Right hindlimb (tissue), 1 donor: ENCODE data around the gene TULP1.
A peak's percentile ranks its signal among the peaks of the same experiment; 100 is the strongest.

Source experiments
- DNase-seq: peaks from one replicate; pipeline ENCODE4 v3.0.0-alpha.2; 2018

The TULP1 gene

GRCh38 chr6:35481226-35481625 lies 31.5 kb downstream of the TULP1 start:
- no peak for DNase-seq

GRCh38 chr6:35480176-35480575 lies 32.5 kb downstream of the TULP1 start:
- DNase-seq: no peak

- no peak for DNase-seq
These were observed 34.4 kb downstream of the TULP1 start for GRCh38 chr6:35478259-35478658.

- no peak for DNase-seq
These were observed 35.0 kb downstream of the TULP1 start for GRCh38 chr6:35477551-35478179.

DNA sequence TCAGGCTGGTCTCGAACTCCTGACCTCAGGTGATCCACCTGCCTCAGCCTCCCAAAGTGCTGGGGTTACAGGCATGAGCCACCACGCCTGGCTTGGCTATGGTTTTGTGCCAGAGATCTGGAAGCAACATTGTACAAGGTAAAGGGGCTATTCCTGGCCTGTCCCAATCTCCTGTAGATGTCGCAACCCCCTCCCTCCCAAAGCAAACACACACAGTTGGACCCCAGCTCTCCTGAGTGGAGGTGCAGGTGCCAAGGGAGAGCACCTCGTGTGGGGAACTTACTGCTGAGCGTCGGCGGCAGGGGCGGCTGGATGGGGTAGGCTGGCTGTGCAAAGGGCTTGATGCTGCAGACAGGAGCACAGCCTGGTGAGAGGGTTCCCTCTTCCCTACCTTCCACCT lies 35.7 kb downstream of the TULP1 start:
- no peak for DNase-seq

DNA sequence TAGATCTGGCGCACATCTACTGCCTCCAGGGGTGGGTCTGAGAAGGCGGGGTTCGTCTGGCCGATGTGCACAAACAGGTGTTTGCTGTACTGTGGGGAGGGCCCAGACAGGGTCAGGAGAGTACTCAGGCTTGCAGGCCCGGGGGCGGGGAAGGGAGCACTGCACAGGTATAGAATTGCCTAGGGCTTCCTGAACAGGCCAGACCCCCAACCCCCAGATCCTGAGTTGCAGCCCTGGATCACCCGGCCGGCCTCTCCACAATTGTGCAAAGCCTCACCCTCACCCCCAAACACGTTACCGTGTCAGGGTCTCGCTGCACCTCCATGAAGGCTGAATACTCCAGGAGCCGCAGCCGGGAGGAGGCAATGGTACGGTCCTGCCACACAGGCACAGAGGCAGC lies 36.7 kb downstream of the TULP1 start:
- DNase-seq: no peak

DNA sequence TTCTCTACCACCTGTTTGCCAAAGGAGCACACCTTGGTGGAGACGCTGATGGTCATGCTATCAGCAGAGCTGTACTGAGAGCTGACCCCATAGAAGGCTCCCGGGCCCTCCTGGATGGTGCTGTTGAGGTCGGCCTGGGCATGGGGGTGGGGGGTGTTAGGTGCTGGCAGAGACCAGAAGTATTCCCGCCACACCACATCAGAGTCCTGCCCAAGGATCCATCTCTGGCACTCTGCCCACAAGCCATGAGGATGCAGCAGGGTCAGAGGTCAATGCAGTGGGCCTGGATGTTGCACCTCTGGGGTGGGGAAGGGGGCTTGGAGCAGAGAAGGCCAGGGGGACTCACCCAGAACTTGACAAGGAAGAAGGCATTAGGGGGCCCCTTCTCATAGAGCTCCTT lies 37.1 kb downstream of the TULP1 start:
- no peak for DNase-seq

GRCh38 chr6:35474942-35475570 lies 37.6 kb downstream of the TULP1 start:
- DNase-seq: no peak

DNA sequence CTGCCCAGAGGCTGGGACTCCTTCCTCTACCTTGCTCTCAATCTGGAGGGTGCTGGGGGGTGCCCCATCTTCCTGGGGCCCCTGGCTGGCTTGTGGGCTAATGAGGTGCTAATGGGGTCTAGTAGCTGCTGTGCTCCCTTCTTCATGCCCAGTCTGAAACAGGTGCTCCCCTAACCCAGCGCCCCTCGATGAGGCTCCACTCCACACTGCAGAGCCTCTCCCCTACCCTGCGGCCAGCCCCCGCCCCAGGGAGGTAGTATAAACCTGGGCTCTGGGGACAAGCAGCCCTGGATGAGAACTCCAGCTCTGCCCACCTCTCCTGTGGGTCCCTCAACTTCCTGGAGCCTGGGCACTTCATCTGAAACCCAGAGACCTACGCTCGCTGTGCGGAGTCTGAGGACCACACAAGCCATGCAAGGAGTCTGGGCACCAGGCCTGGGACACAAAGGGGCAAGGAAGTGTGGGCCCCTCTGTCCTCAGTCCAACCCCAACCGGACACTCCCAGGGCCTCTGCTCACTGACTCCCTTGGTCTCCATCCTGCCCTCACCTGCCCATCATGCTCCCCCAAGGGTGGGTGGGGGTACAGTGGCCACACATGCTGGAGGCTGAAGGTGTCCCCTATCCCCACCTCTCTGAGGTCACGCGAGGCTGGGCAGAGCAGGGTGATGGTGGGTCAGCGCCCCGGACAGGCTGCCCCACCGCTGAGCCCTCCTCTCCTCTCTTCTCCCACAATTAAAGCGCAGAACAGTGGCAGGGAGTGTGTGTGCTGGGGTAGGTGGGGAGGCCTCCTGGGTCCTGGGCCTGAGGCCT lies 38.4 kb downstream of the TULP1 start:
- no peak for DNase-seq

- no peak for DNase-seq
These were observed 38.9 kb downstream of the TULP1 start for GRCh38 chr6:35473850-35474130.

DNA sequence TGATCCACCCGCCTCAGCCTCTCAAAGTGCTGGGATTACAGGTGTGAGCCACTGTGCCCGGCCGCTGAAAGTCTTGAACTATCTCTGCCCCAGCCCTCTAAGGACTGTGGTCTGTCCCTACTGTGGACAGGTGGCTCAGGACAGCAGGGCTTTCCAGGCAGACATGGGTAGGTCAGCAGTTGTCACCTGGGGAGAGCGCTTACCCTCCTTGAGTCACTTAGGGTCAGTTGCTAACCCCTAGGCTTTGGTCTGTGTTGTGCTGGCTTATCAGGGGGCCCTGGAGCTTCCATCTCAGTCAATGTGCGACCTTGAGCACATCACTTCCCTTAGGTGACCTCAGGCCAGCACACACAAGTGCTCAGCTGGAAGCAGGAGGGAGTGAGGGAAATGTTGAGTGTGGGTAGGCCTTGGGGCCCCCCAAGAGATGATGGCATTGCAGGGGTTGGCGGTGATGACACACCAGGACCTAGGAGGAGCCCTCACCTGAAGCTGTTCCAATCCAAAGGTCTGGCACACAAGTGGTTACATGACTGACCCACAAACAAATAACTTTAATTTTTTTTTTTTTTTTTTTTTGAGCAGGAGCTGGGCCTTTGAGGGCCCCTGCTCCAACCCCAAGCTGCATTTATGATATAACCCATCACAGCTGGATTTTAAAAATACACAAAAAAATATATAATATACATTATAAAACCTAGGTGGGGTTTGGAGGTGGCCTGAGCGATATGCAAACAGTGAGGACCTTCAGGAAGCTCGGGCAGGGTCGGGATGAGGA lies 39.4 kb downstream of the TULP1 start:
- DNase-seq: no peak

DNA sequence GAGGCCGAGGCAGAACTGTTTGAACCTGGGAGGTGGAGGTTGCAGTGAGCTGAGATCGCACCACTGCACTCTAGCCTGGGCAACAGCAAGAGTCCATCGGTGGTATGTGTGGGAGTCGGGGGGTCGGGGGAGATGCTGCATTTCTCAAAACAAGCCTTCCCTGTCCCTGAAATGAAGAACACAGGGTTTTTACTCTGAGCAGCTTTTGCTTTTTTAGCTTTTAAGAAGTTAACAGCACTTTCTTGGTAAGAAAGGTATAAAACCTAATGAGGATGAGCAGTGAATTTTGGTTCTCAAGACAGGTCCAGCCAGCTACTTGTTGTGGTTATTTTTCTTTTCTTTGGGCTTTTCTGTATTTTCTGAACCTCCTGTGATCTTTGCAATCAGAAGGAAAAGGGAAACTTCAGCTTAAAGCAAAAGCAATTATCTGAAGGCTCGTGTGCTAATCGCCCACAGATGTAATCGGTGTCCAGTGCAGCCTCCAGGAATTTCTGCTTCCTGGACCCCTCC lies 40.8 kb downstream of the TULP1 start:
- DNase-seq: no peak

DNA sequence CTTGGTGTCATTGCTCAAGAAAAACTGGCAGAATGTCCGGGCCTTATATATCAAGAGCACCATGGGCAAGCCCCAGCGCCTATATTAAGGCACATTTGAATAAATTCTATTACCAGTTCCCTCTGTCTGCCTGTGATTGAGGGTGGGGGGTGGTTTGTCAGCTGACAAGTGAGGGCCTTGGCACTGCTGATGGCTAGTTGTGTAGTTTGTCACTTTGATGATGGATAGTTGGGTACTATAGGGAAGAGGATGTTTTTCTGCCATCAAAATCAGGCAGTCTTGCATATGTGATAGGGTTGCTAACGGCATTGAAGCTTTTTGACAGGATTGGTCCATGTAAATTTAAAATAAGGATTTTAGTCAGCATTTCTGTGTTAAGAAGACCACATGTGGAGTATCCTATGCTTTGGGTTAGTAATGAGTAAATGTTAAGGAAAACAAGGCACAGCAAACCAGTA lies 42.0 kb downstream of the TULP1 start:
- DNase-seq: no peak

GRCh38 chr6:35469751-35470662 lies 42.7 kb downstream of the TULP1 start:
- no peak for DNase-seq

- peak; percentile 53 for DNase-seq
These were observed 43.5 kb downstream of the TULP1 start for GRCh38 chr6:35468980-35469750.

GRCh38 chr6:35468181-35468979 lies 44.3 kb downstream of the TULP1 start, which contains the start of gene RPL10A:
TSS of gene RPL10A (plus strand) at chr6:35468401. CDS start at chr6:35468435, 34 bp downstream.
- peak; percentile 97 for DNase-seq

DNA sequence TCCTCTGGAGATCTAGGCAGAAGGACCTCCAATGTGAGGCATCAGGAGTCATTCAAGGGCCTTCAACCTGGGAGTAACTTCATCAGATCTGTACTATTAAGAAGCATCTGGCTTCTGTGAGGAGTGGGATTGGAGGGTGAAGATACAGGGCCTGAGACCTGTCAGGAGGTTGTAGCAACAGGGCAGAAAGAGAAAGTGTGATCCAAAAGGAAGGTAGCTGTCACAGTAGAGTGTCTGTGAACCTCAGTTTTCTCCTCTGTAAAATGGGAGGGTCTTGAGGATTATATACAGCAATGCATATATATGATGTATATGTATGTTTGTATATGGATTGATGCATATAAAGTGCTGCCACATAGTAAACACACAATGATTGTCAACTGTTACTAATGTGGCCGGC lies 47.0 kb downstream of the TULP1 start:
- no peak for DNase-seq

DNA sequence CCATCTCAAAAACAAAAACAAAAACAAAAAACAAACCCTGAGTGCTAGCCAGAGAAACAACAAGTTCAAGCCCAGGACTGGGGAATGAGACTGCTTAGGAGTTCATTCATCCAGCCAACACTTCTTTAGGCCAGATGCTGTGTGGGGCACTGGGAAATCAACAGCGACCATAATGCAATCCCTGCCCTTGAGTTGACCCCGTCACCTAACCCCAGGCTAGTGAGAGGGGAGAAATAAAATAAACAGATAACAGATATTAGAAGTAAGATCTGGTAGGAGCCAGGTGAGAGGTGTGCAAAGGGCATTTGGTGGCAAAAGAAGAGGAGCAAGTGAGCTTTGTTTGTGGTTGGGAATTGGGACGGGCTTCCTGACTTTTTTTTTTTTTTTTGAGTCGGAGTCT lies 49.4 kb downstream of the TULP1 start:
- no peak for DNase-seq

DNA sequence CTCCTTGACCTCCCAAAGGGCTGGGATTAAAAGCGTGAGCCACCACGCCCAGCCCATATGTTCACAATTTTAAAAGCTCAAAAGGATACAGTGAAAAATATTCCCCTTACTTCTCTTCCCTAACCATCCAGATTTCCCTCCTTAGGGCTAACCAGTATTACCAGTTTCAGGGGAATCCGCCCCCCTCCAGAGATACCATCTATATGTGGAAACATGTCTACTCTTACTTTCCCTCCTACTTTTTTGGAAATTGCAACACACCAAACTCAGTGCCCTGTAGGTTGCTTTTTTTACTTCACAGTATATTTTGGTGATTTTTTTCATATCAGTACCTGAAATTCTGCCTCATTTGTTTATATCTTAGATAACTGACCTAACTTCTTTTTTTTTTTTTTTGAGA lies 51.4 kb downstream of the TULP1 start:
- no peak for DNase-seq

- DNase-seq: no peak
These were observed 54.8 kb downstream of the TULP1 start for GRCh38 chr6:35457907-35458306.
